HG02981 (cell line): ENCODE data around the gene TVP23C.

ENCODE experiments used
- ATAC-seq: cut with Tn5 transposase; IDR thresholded peaks from one replicate; pipeline ENCODE4 v1.9.1; 2021; ENCODE audit warnings: mild to moderate bottlenecking, moderate library complexity; ENCODE audit not compliant: unreplicated experiment

TVP23C gene

DNA sequence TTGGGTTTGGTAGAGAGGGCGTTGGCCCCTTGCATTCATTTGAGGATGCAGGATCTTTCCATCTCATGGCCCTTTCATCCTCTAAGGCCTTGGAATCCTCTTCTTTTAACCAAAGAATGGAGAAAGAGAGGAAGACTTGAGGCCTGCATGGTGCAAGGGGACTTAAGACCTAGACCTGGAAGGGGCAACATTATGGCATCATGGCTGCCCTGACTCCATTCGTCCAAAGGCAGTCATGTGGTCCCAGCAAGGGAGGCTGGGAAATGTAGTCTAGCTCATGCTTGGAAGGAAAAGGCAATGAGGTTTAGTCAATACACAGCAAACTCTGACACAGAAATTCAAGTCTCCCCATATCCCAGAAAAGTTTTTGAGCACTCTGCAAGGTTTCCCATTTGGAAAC is 65.2 kb downstream of the TVP23C start:
- no peak for ATAC-seq

DNA sequence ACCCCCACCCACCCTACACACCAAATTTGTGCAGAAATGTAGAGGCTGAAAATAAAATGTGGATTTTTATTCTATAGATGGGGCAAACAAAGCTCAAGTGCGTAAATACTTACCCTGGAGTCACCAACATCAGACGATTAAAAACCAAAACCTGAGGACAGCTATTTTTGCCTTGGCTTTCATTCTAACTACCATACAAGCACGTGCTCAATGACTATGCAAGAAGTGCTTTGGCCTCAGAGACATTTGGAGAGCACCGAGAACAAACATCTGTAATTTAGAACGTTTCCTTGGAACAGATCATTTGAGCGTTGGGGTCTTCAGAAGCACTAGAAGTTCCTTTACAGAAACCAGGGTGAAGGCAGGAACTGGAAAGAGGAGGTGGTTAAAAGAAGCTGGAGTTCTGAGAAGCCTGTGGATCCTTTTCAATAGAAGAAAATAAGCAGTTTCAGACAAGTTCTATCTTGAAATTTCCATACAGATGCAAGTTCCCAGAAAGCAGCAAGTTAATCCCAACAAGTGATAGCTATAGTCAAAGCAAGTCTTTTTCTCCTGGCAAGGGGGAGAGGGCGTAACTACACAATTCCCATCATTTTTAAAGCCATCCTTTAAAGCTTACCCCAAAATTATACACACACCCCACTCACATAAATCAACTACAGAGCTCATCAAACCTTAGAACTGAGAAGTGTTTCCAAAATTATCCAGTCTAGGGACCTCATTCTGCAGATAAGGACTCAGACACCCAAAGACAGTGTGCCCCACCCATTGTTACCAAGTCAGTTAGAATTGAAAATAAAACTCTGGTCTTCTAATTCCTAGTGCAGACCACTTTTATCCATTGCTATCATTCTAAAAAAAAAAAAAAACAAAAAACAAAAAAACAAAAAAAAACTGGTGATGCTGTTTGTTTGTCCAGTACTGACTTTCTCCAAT is 66.3 kb downstream of the TVP23C start:
- ATAC-seq: no peak

DNA sequence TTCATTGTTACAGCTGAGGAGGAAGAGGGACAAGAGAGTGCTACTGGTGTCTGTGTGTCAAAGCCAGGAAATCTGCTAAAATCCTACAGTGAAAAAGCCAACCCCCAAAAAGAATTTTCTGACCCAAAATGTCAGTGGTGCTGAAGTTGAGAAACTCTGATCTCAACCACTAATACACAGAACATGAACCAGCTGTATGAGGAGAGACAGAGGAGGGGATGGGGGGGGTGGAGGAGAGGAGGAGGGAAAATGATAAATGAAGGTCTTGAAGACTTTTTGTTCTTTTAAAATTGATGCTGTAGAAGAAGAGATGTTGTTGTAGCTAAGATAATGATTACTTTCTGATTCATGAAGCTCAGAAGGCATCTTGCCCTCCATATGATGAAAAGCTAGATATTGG is 68.5 kb downstream of the TVP23C start:
- ATAC-seq: no peak

DNA sequence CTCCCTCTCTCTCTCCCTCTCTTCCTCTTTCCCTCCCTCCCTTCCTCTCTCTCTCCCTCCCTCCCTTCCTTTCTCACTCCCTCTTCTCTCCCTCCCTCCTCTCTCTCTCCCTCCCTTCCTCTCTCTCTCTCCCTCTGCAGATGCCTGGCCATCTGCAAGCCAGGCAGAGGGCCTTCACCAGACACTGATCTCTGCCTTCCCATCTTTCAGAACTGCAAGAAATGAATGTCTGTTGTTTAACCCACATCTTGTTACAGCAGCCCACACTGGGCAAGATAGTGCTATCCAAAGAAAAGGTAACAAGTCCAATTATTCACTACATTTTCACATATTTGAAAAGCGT is 69.6 kb downstream of the TVP23C start:
- ATAC-seq: no peak

DNA sequence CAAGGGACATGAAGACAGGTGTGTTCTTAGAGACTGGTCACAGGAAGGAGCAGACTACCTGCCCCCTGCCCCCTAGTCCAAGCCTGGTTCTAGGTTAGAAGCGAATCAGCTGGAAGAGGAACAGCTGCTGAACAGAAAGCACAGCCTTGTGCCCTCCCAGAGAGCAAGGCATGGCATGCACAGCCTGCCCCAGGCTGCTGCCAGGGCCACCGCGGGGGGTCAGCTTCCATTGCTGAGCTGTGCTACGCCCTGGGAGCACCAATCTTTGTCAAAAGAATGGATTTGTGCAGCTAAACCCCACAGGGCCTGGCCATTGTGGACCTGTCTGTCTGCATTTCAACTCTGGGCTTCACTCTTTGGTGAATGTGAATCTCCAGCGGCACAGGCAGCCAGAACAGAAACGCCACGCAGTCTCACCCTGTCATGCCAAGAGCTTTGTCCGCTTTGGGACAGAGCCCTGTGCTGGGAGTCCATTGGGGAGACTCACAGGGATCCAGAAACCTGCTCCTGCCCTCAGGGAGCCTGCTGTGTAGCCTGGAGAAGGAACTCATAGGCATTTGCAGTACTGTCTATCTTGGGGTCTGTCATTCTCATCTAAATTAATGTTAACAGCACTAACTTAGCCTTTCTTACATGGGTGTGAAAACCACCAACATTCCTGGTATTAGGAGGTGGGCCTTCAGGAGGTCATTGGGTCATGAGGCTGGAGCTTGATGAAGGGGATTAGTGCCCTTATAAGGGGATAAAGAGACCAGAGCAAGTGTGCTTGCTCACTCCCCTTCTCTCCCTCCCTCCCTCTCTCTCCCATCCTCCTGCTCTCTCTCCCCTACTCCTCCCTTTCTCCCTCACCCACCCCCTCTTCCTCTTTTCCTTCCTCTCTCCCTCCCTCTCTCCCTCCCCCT is 70.2 kb downstream of the TVP23C start:
- no peak for ATAC-seq

DNA sequence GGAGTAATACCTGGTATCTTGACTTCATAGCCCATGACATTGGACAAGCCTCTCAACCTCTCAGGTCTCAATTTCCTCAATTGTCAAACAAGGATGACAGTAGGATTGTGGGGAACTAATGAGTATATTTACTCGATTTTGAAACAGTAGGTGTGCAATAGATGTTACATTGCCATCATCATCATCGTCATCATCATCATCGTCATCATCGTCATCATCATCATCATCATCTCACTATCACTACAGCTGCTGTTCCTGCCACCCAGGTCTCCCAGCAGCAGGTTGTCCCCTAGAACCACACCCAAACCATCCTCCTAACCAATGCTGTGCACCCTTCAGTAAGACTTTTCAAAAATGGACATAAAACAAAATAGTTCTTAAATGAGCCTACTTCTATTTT is 71.1 kb downstream of the TVP23C start:
- ATAC-seq: no peak

DNA sequence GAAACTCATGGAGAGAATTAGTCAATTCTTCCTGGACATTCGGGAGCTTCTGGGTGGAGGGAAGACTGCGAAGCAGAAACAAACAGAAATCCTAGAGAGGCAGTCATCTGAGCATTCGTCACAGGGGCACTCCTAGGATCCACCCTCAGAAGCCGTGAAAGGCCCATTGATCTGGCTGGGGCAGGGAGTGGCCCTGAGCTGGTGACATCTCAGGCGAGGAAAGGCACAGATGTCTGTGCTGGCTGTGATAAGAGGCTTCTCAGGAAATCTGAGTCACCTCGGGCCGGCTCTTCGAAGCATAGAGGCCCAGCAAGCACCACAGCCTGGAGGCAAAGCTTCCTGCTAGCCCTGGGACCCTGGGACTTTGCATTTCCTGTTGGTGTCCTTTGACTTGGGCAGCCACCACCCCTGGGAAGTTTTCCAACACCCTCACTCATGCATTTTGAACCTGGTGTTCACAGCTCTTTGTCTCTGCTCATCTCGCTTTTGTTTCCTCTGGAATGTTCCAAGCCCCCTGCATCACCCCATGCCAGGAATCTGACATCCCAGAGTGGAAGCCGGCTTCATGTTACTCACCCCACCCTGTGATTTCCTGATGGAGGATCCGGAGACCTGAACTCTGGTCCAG is 72.5 kb downstream of the TVP23C start:
- ATAC-seq: no peak

DNA sequence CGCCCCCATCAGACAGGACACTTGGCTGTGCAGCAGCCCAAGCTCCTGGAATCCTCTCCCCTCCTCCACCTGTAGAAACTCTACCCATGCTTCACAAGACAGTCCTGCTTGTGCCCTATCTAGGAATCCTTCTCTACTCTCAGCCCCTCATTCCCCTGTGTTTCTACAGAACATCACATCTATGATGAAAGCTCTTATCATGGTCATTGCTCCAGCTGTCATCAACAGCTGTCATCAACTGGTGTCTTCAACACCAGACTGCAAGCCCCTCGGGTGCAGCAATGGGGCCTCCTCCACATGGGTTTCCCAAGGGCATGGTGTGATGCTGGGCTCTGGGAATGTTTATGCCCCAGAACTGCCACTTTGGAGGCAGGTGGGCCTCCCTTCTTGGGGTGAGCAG is 74.7 kb downstream of the TVP23C start:
- ATAC-seq: no peak

DNA sequence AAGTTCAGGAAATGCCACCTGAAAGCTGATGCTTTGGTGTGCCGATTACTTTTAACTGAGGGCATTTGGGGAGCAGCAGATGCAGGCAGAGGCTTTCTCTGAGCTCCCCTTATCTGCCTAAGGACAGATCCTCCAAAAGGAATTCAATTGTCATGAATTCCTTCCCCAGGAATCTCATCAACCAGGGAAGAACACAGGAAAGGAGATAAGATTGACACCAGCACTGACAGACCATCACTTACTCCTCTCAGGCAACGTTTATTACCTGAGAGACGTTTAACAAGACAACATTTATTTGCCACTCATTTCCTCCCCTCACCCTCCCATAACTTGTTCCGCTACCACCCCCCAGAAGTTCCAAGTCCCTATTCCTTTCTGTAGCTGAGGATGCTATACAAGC is 78.2 kb downstream of the TVP23C start:
- ATAC-seq: no peak

DNA sequence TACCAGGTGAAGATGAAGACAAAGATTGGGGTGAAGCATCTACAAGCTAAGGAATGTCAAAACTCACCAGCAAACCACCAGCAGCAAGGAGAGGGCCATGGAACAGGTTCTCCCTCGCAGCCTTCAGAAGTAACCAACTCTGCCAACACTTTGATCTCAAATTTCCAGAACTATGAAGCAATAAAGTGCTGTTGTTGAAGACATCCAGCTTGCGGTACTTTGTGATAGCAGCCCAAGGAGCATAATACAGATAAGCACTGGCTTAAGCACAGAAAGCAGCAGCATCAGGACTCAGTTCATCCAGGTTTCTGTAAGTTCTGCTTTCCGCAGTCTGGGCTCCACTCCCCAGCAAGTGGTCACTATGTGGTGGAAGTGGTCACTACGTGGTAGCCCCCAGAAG is 79.9 kb downstream of the TVP23C start:
- no peak for ATAC-seq

DNA sequence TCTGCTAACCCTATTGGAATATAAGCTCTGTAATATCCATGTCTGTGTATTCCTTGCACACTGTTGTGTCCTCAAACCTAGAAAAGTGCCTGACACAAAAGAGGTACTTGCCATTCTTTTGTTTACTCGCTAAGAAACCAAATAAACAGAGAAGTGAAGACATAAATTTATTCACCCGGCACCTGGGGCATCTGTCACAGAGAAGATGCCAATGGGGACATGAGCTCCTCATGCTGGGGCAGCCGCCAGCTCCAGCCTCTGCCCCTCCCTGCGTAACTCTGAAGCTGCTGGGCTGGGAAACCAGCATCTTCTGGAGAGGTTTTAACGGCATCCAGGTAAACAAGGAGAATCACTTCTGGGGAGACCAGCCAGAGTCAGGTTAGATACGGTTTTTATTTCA is 80.8 kb downstream of the TVP23C start:
- no peak for ATAC-seq

DNA sequence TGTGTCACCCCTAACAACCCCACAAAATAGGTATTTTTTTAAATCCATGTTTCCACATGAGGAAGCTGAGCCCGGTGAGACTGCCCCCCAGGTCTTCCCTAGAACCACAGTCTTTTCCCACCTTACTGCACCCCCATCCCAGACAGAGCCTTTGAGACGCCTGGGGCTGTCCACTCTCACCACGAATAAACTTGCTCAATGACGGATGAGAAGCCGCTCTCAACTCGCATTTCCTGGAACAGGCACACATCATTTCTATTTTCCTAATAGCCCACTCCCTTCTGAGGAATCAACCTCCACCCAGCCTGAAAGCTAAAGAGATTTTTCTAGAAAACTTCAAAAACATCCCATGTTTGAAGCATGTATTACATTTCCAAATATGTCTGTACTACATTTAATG is 81.8 kb downstream of the TVP23C start:
- ATAC-seq: no peak

DNA sequence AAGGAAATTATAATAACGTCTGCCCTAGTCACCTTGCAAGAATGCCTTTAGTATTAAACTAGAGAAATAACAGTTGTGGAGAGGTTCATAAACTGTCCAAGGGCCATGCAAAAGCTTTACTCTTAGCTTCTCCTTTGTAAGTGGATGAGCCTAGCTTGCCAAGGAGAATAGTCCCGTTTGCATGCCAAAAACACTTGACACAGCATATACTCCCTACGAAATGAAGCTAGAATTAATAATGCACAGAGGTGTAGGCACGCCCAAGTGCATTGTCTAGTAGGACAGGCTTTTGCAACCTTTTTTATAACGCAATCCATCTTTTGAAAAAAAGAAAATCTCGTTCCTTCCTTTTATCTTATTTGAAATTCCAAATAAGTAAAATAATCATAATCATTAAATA is 83.1 kb downstream of the TVP23C start:
- ATAC-seq: no peak

DNA sequence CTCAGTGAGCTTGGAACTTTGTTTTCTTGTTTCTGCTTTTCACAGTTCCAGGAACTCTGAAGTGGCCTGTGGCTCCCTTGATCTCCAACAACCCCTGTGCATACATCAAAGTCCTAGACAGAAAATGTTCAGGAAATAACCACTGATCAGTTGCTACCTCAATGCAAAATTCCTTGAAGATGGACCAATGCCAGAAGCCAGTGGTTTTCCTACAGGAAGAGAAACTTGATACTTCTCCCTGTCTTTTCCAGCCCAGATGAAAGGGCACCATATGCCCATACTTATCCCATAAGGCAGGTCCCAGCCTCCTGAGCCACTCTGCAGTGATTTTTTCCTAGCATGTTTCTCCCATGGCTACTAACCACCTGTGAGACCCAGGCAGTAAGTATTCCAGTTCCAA is 83.6 kb downstream of the TVP23C start:
- no peak for ATAC-seq

DNA sequence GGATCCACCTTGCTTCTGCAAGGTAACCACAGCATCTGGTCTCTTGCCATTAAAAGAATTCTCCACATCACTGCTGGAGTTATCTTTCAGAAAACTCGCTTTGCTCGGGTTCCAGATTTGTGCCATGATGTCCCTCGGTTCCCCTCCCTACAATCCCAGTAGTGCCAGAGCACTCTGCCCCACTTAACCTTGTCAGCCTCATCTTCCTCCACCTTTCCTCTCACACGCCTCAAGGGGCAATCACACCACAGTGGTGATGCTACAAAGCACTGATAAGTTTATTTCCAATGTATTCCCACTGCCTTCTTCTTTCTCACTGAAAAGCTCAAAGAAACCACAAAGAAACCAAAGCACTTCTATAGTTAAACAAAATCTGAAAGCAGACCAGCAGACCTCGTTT is 84.4 kb downstream of the TVP23C start:
- no peak for ATAC-seq

DNA sequence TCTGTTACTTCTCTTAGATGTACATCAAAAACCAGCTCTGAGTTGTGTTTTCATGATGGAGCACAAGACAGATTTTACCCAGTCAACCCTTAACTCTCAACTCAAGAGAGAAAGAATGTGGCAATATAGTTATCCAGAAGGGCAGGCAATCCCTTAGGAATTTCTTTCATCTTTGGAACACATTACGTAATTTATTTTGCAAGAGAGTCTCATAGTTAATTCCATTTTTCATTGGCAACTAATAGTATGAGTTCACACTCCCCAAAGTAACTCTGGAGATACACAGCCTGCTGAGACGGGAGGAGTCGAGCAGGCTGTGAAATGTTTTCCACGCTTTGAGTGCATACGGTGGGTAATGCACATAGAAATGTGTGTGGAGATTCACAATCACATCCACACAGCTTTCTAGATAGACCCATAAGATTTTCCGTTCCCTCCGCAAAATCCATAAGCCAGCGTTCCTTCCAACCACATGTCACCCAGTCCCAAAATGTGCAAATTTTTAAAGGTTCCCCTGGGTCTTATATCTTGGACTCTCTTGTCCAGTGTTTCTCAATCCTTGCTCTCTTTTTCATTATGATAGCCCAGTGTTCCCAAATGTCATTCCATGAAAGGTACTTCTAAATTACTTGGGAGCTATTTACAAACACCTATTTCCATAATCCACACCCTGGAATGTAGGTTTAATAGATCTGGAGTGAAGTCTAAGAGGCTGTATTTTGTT is 87.5 kb downstream of the TVP23C start:
- no peak for ATAC-seq

DNA sequence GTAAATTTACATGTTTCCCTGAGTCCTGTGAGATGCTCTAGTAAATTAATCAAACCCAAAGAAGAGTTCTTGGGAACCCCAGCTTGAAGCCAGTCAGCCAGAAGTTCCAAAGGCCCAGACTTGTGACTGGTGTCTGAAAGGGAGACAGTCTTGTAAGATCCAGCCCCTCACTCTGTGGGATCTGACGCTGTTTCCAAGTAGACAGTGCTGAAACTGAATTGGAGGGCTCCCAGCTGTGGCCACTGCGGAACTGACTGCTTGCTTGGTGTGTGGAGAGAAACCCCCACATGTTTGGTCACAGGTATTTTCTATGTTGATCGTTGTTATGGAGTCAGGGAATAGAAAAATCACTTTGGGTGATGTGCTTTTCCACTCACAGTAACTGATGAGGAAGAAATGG is 90.4 kb downstream of the TVP23C start:
- ATAC-seq: no peak

DNA sequence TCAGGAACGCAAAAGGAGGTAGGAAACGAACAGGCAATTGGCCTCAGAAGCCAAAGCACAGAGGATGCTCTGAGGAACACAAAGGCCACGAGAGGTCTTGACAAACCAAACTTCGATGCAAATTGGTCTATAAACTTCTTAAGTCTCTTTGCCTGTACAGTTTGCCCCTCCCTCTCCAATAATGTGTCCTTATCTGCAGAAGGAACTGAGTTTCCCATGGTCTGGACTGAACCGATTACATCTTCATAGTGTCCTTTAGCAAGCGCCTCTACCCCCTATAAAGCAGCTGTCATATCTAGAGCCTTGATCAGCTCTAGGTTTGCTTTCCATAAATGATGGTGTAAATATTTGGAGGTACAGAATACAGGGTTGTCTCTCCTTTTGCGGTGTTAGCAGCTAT is 92.7 kb downstream of the TVP23C start:
- no peak for ATAC-seq

DNA sequence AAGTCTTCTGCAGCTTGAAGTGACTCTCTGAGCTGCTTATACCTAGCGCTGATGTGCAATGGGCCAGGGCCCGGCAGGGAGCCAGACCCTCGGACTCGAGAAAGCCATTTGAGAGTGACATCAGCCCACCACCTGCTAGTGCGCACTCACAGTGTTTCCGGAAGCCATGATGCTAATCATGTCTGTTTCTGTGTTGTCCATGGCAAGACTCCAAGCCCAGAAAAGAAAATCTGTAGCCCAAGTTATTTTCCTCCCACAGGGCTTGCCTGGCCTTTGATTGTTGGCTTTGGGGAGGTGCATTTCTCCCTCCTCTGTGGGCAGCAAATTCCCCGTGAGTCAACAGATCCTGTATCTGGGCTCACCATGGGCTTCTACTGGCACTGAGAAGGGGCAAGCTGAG is 94.0 kb downstream of the TVP23C start:
- no peak for ATAC-seq

DNA sequence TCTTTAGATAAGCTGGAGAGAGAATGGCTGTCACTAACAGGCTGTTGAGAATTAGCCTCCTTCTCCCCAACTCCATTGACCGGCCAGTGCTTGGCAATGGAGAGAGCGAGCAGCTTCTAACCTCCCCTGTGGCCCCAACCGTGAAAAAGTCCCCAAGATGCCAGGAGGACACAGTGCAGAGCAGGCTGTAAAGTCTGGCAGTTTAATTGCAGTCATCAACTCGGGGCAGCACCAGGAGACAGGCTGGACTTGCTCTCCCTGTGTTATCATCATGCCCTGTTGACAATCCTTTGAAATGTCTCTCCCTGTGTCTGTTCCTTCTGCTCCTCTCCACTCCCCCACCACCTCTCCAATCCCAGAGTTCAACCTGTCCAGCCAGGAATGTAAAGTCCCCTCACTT is 95.2 kb downstream of the TVP23C start:
- ATAC-seq: no peak

DNA sequence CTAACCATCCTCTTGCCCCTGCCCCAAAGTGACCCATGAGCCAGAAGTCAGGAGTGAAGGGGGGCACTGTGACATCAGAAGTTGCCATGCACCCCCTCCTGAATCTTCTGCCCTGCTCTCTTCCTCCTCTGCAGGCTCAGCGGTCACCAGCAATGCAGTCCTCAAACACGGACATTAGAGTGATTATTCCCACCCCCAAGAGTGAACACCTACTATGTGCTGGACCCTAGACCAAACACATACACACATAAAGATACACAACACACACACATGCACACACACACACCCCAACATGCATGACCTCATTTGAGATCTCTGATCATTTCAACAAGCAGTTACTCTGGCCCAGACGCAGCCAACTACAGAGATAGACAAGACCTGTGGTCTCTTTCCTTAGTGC is 95.7 kb downstream of the TVP23C start, which contains the start of gene CDRT4:
CDRT4 (minus strand) TSS at position 30 of the 400 bp plus-strand sequence. CDS start 27,383 bp downstream, outside the sequence.
- no peak for ATAC-seq
